GM18870 (cell line): ENCODE results near the gene TPP1.

Source experiments
- ATAC-seq: cut with Tn5 transposase; IDR thresholded peaks from one replicate; pipeline ENCODE4 v1.9.1; 2021; ENCODE audit warnings: moderate library complexity; ENCODE audit not compliant: unreplicated experiment

The TPP1 gene

GRCh38 chr11:6619004-6619745 lies at the start of gene TPP1:
Gene TPP1, minus strand, starts transcription at chr11:6619422. Its CDS starts 22 bp downstream, at chr11:6619400.
- peak; percentile 98 for ATAC-seq

- ATAC-seq: no peak
These were observed 48.6 kb upstream of the TPP1 start for GRCh38 chr11:6667733-6668374.

- ATAC-seq: no peak
These were observed 47.3 kb upstream of the TPP1 start for GRCh38 chr11:6666302-6667183.

- ATAC-seq: no peak
These were observed 45.3 kb upstream of the TPP1 start for GRCh38 chr11:6664551-6664950.

GRCh38 chr11:6663794-6664469 lies 44.7 kb upstream of the TPP1 start:
- no peak for ATAC-seq

- ATAC-seq: no peak
These were observed 41.5 kb upstream of the TPP1 start for GRCh38 chr11:6660712-6661111.

GRCh38 chr11:6658647-6659046 lies 39.4 kb upstream of the TPP1 start:
- no peak for ATAC-seq

- no peak for ATAC-seq
These were observed 38.1 kb upstream of the TPP1 start for GRCh38 chr11:6657346-6657745.

GRCh38 chr11:6656936-6657335 lies 37.7 kb upstream of the TPP1 start:
- ATAC-seq: no peak

GRCh38 chr11:6656584-6656915 lies 37.3 kb upstream of the TPP1 start:
- no peak for ATAC-seq

- ATAC-seq: no peak
These were observed 36.8 kb upstream of the TPP1 start, which contains the start of gene DCHS1 for GRCh38 chr11:6655790-6656583. Gene DCHS1, minus strand, starts transcription at chr11:6655809. Its CDS starts 14,196 bp downstream, at chr11:6641613.

- ATAC-seq: no peak
These were observed 36.0 kb upstream of the TPP1 start for GRCh38 chr11:6655020-6655789.

- ATAC-seq: no peak
These were observed 35.2 kb upstream of the TPP1 start for GRCh38 chr11:6654281-6655019.

- no peak for ATAC-seq
These were observed 34.4 kb upstream of the TPP1 start for GRCh38 chr11:6653656-6654055.

GRCh38 chr11:6653097-6653496 lies 33.9 kb upstream of the TPP1 start:
- no peak for ATAC-seq

- ATAC-seq: no peak
These were observed 33.0 kb upstream of the TPP1 start for GRCh38 chr11:6652182-6652581.

GRCh38 chr11:6650980-6651379 lies 31.8 kb upstream of the TPP1 start:
- no peak for ATAC-seq

- ATAC-seq: no peak
These were observed 30.9 kb upstream of the TPP1 start for GRCh38 chr11:6650104-6650503.

GRCh38 chr11:6648501-6648900 lies 29.3 kb upstream of the TPP1 start:
- no peak for ATAC-seq
